Measurements from ENCODE around the gene CLEC7A. TPM values are rescaled to one million over a fixed set of nuclear protein-coding genes. Genes with fewer than 3 reads are reported as not detected.

CLEC7A gene
- total RNA-seq, 2 experiments from 2014 or later, result not detected

GRCh38 chr12:10163084-10163483 lies 33.1 kb upstream of the CLEC7A start:
- no peak overlapping the region for H3K27ac Mint-ChIP-seq
- no peaks in the 10 kb centered on the region for H3K36me3 Mint-ChIP-seq (ENCODE audit: low read depth)
- intact Hi-C loops (cut with micrococcal nuclease), result no loop called here
- no peak overlapping the region for H3K4me3 Mint-ChIP-seq
- peaks cover 3% of the 10 kb centered on the region for H3K27me3 Mint-ChIP-seq
- ATAC-seq (no peak), DNase-seq (no peak)
- no peak for TF ChIP-seq CTCF (IDR thresholded peaks at IDR 0.05)
- ChIA-PET CTCF (interaction anchor here (2.8 kb wide), 1 partner anchor 10 kb away, joined by 12 read pairs; no protein-coding TSS in a partner anchor), POLR2A (no interaction called here)
- peaks cover 2% of the 10 kb centered on the region for H3K4me1 Mint-ChIP-seq (ENCODE audit: low read depth)
- no peaks in the 10 kb centered on the region for H3K9me3 Mint-ChIP-seq

- Mint-ChIP-seq H3K27me3 (peaks cover 2% of the 10 kb centered on the region), H3K4me1 (ENCODE audit: low read depth) (peaks cover 2% of the 10 kb centered on the region), H3K9me3 (no peaks in the 10 kb centered on the region), H3K4me3 (no peak overlapping the region), H3K27ac (no peak overlapping the region), H3K36me3 (ENCODE audit: low read depth) (no peaks in the 10 kb centered on the region)
- intact Hi-C loops (cut with micrococcal nuclease), result no loop called here
- TF ChIP-seq CTCF (IDR thresholded peaks at IDR 0.05), result no peak
- CTCF ChIA-PET, result interaction anchor here (0.6 to 2.2 kb wide), 4 partner anchors 9 to 1039 kb away, joined by 3 to 10 read pairs (median 5); partner anchors contain the start of gene OLR1
- POLR2A ChIA-PET, result no interaction called here
- ATAC-seq (no peak), DNase-seq (no peak)
Measured at GRCh38 chr12:10160617-10161385, 30.8 kb upstream of the CLEC7A start.

GRCh38 chr12:10159280-10159679 lies 29.3 kb upstream of the CLEC7A start:
- CTCF ChIA-PET, result interaction anchor here (0.6 to 2.2 kb wide), 5 partner anchors 10 to 591 kb away, joined by 3 to 10 read pairs (median 6); partner anchors contain the start of gene OLR1
- DNase-seq, result no peak
- intact Hi-C loops (cut with micrococcal nuclease), result loop anchor here (10.0 kb wide), 1 partner anchor 516 kb away; the partner anchor contains the start of gene STYK1
- no peak for TF ChIP-seq CTCF (IDR thresholded peaks at IDR 0.05)
- H3K4me1 Mint-ChIP-seq (ENCODE audit: low read depth), result peaks cover 2% of the 10 kb centered on the region
- no peak overlapping the region for H3K4me3 Mint-ChIP-seq
- H3K27ac Mint-ChIP-seq, result no peak overlapping the region
- no peak for ATAC-seq
- POLR2A ChIA-PET, result interaction anchor here (0.6 kb wide), 1 partner anchor 62 kb away, joined by 5 read pairs; no protein-coding TSS in a partner anchor
- no peaks in the 10 kb centered on the region for H3K9me3 Mint-ChIP-seq
- peaks cover 2% of the 10 kb centered on the region for H3K27me3 Mint-ChIP-seq
- H3K36me3 Mint-ChIP-seq (ENCODE audit: low read depth), result no peaks in the 10 kb centered on the region

GRCh38 chr12:10158406-10158805 lies 28.4 kb upstream of the CLEC7A start:
- no peak for TF ChIP-seq CTCF (IDR thresholded peaks at IDR 0.05)
- ATAC-seq (peak; percentile 46), DNase-seq (no peak)
- Mint-ChIP-seq H3K4me3 (no peak overlapping the region), H3K27me3 (peaks cover 2% of the 10 kb centered on the region), H3K9me3 (no peaks in the 10 kb centered on the region), H3K27ac (no peak overlapping the region), H3K4me1 (ENCODE audit: low read depth) (peaks cover 8% of the 10 kb centered on the region), H3K36me3 (ENCODE audit: low read depth) (no peaks in the 10 kb centered on the region)
- POLR2A ChIA-PET, result interaction anchor here (0.6 kb wide), 1 partner anchor 62 kb away, joined by 5 read pairs; no protein-coding TSS in a partner anchor
- intact Hi-C loops (cut with micrococcal nuclease), result loop anchor here (10.0 kb wide), 1 partner anchor 516 kb away; the partner anchor contains the start of gene STYK1
- CTCF ChIA-PET, result interaction anchor here (1.1 to 2.2 kb wide), 3 partner anchors 11 to 36 kb away, joined by 6 to 10 read pairs (median 7); no protein-coding TSS in a partner anchor

GRCh38 chr12:10155966-10156365 lies 26.0 kb upstream of the CLEC7A start:
- no peaks in the 10 kb centered on the region for H3K9me3 Mint-ChIP-seq
- H3K4me1 Mint-ChIP-seq (ENCODE audit: low read depth), result peaks cover 12% of the 10 kb centered on the region
- TF ChIP-seq CTCF (IDR thresholded peaks at IDR 0.05), result no peak
- H3K4me3 Mint-ChIP-seq, result no peak overlapping the region
- ChIA-PET CTCF (no interaction called here), POLR2A (no interaction called here)
- DNase-seq (no peak), ATAC-seq (no peak)
- H3K27me3 Mint-ChIP-seq, result peaks cover 2% of the 10 kb centered on the region
- no peak overlapping the region for H3K27ac Mint-ChIP-seq
- H3K36me3 Mint-ChIP-seq (ENCODE audit: low read depth), result no peaks in the 10 kb centered on the region
- intact Hi-C loops (cut with micrococcal nuclease), result loop anchor here (10.0 kb wide), 1 partner anchor 519 kb away; the partner anchor contains the start of gene STYK1

All from activated CD8-positive, alpha-beta T cell treated with anti-CD3 and anti-CD28 coated beads for 36 hours (primary cell).